Esophagus (tissue), 2 donors: Measurements from ENCODE around the gene SPRYD7. TPM values are rescaled to one million over a fixed set of nuclear protein-coding genes. Genes with fewer than 3 reads are reported as not detected.

ENCODE experiments used
- H3K27ac ChIP-seq, 2 donors: one replicate each; pipeline ENCODE4 v1.5.1; 2013; ENCODE audit warnings: low read depth in 2 of 2, mild to moderate bottlenecking in 2 of 2, inconsistent platforms in 1 of 2, low read length in 1 of 2, moderate library complexity in 1 of 2
- H3K27me3 ChIP-seq, 2 donors: one replicate each; pipeline ENCODE4 v1.6.1; 2013; ENCODE audit warnings: low read length in 2 of 2, control low read depth in 1 of 2, mild to moderate bottlenecking in 1 of 2; ENCODE audit not compliant: insufficient read depth in 2 of 2, control insufficient read depth in 1 of 2
- H3K36me3 ChIP-seq, 2 donors: one replicate each; pipeline ENCODE4 v1.6.1; 2013; ENCODE audit warnings: low read length in 1 of 2; ENCODE audit not compliant: control insufficient read depth in 2 of 2, insufficient read depth in 2 of 2
- H3K4me1 ChIP-seq, 2 donors: one replicate each; pipeline ENCODE4 v1.6.1; 2013; ENCODE audit warnings: low read length in 1 of 2; ENCODE audit not compliant: control insufficient read depth in 2 of 2, insufficient read depth in 2 of 2
- H3K4me3 ChIP-seq, 2 donors: one replicate each; pipeline ENCODE4 v1.5.1; 2013; ENCODE audit warnings: low read length in 2 of 2, mild to moderate bottlenecking in 2 of 2, low read depth in 1 of 2, moderate library complexity in 1 of 2
- H3K9me3 ChIP-seq, 2 donors: one replicate each; pipeline ENCODE4 v1.6.1; 2013; ENCODE audit warnings: mild to moderate bottlenecking in 2 of 2, low read depth in 1 of 2, low read length in 1 of 2, moderate library complexity in 1 of 2; ENCODE audit not compliant: control insufficient read depth in 2 of 2, insufficient read depth in 1 of 2
- WGBS, 2 donors: extraction: QIAGEN DNeasy Blood & Tissue Kit; methylation state at CpG; one replicate each; pipeline ENCODE4 v1.1.7; 2013; 5-methylcytosine and 5-hydroxymethylcytosine counted together
- polyA plus RNA-seq, 2 donors: library from polyadenylated mRNA; stranded (reverse); fragments of 200-250 nt; gene quantifications; one replicate each; pipeline ENCODE4 v1.2.3, GENCODE V29; 2013
- donor health status: healthy with polysubstance abuse.
- donor health status: Bipolar disorder and iron deficiency.

Gene SPRYD7
- polyA plus RNA-seq, 2 donors: 7.0 to 8.2 TPM

DNA sequence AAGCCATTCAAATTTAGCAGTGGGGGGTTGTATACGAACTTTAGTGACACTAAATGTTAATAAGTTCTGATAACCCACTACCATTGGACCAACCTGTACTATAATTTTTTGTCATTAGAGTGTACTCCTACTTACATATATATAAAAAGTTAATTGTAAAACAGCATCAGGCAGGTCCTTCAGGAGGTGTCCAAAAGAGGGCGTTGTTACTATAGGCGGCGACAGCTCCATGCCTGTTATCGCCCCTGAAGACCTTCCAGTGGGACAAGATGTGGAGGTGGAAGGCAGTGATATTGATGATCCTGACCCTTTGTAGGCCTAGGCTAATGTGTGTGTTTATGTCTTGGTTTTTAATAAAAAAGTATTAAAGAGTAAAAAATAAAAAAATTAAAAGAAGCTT, 27.5 kb downstream of the SPRYD7 start:
- H3K9me3 ChIP-seq: no peaks in the 10 kb centered on the region
- H3K27ac ChIP-seq: no peak overlapping the region
- no peak overlapping the region for H3K4me3 ChIP-seq
- no peaks in the 10 kb centered on the region for H3K27me3 ChIP-seq
- no peaks in the 10 kb centered on the region for H3K4me1 ChIP-seq
- no peaks in the 10 kb centered on the region for H3K36me3 ChIP-seq
- 81 to 85% methylated on average over 5 of the region's 5 CpGs for WGBS, 2 donors

DNA sequence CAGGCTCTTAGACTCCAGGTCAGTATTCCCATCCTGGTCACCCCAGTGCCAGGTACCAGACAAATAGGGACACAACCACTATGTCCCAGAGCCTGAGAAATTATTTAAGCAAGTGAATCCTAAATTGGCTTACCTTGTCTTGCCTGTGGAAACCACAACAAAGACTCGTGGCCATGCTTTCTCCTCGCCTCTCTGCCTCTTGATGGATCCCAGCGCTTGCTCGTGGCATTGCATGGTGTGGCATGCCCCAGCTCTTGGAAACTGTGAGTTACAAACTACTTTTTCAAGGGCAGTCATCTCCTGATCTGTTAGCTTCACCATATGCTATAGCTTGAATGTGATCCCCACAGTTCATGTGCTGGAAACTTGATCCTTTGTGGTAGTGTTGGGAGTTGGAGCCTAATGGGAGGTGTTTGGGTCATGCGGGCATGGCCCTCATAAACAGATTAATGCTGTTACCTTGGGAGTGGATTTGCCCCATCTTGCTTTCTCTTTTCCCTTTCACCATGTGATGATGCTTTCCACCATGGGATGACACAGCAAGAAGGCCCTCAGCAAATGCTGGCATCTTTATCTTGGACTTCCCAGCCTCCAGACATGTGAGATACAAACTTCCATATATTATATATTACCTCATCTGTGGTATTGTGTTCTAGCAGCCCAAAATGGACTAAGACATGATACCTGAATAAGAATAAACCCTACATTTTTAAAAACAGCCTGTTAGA, 31.2 kb downstream of the SPRYD7 start:
- Histone ChIP-seq H3K36me3 (no peaks in the 10 kb centered on the region), H3K27me3 (no peaks in the 10 kb centered on the region), H3K9me3 (no peaks in the 10 kb centered on the region), H3K4me3 (no peak overlapping the region), H3K4me1 (no peaks in the 10 kb centered on the region), H3K27ac (no peak overlapping the region)
- 74 to 83% methylated on average over 5 of the region's 5 CpGs for WGBS, 2 donors

- no peaks in the 10 kb centered on the region for H3K36me3 ChIP-seq
- no peaks in the 10 kb centered on the region for H3K4me1 ChIP-seq
- no peaks in the 10 kb centered on the region for H3K27me3 ChIP-seq
- H3K4me3 ChIP-seq: no peak overlapping the region
- H3K27ac ChIP-seq: no peak overlapping the region
- H3K9me3 ChIP-seq: no peaks in the 10 kb centered on the region
- WGBS, 2 donors: 76 to 93% methylated on average over 8 of the region's 8 CpGs
Observed at GRCh38 chr13:49898792-49899191, 37.3 kb downstream of the SPRYD7 start.

DNA sequence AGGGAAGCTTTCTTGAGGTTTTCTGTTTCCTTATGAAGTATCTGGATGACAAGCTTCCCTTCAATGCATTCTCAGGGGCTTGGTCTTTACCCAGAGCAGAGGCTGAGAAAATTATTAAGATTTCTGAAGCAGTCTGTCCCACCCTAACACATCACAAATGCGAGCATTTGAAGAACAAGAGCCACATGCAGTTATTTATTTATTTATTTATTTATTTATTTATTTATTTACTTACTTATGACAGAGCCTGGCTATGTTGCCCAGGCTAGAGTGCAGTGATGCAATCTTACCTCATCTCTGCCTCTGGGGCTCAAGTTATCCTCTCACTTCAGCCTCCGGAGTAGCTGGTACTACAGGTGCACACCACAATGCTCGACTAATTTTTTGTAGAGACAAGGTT, 38.4 kb downstream of the SPRYD7 start:
- WGBS, 2 donors: 77 to 88% methylated on average over 3 of the region's 3 CpGs
- Histone ChIP-seq H3K4me3 (no peak overlapping the region), H3K27me3 (no peaks in the 10 kb centered on the region), H3K9me3 (no peaks in the 10 kb centered on the region), H3K27ac (no peak overlapping the region), H3K36me3 (no peaks in the 10 kb centered on the region), H3K4me1 (no peaks in the 10 kb centered on the region)

- Histone ChIP-seq H3K4me3 (no peak overlapping the region), H3K27ac (no peak overlapping the region), H3K27me3 (no peaks in the 10 kb centered on the region), H3K4me1 (no peaks in the 10 kb centered on the region), H3K9me3 (no peaks in the 10 kb centered on the region), H3K36me3 (no peaks in the 10 kb centered on the region)
- WGBS, 2 donors: 91 to 94% methylated on average over 4 of the region's 4 CpGs
Observed at GRCh38 chr13:49895826-49896225, 40.3 kb downstream of the SPRYD7 start.

GRCh38 chr13:49893591-49893990, 42.5 kb downstream of the SPRYD7 start:
- H3K36me3 ChIP-seq: no peaks in the 10 kb centered on the region
- no peak overlapping the region for H3K27ac ChIP-seq
- WGBS, 2 donors: 88 to 94% methylated on average over 3 of the region's 3 CpGs
- no peak overlapping the region for H3K4me3 ChIP-seq
- no peaks in the 10 kb centered on the region for H3K27me3 ChIP-seq
- H3K4me1 ChIP-seq: no peaks in the 10 kb centered on the region
- H3K9me3 ChIP-seq: no peaks in the 10 kb centered on the region

GRCh38 chr13:49890376-49890775, 45.8 kb downstream of the SPRYD7 start:
- no peaks in the 10 kb centered on the region for H3K36me3 ChIP-seq
- H3K4me1 ChIP-seq: no peaks in the 10 kb centered on the region
- no peak overlapping the region for H3K4me3 ChIP-seq
- 93% methylated on average over 15 of the region's 15 CpGs for WGBS, 2 donors
- H3K9me3 ChIP-seq: no peaks in the 10 kb centered on the region
- no peaks in the 10 kb centered on the region for H3K27me3 ChIP-seq
- H3K27ac ChIP-seq: no peak overlapping the region

GRCh38 chr13:49878682-49879081, 57.5 kb downstream of the SPRYD7 start:
- Histone ChIP-seq H3K27me3 (no peaks in the 10 kb centered on the region), H3K4me3 (no peak overlapping the region), H3K9me3 (peaks cover 3 to 9% of the 10 kb centered on the region in 2 donors), H3K4me1 (no peaks in the 10 kb centered on the region), H3K27ac (no peak overlapping the region), H3K36me3 (no peaks in the 10 kb centered on the region)
- 97 to 100% methylated on average over 3 of the region's 3 CpGs for WGBS, 2 donors

- no peak overlapping the region for H3K27ac ChIP-seq
- no peaks in the 10 kb centered on the region for H3K36me3 ChIP-seq
- H3K4me1 ChIP-seq: no peaks in the 10 kb centered on the region
- 87 to 92% methylated on average over 3 of the region's 3 CpGs for WGBS, 2 donors
- H3K4me3 ChIP-seq: no peak overlapping the region
- no peaks in the 10 kb centered on the region for H3K27me3 ChIP-seq
- H3K9me3 ChIP-seq: peaks cover 3 to 9% of the 10 kb centered on the region in 2 donors
Observed at GRCh38 chr13:49877629-49878218, 58.4 kb downstream of the SPRYD7 start.

DNA sequence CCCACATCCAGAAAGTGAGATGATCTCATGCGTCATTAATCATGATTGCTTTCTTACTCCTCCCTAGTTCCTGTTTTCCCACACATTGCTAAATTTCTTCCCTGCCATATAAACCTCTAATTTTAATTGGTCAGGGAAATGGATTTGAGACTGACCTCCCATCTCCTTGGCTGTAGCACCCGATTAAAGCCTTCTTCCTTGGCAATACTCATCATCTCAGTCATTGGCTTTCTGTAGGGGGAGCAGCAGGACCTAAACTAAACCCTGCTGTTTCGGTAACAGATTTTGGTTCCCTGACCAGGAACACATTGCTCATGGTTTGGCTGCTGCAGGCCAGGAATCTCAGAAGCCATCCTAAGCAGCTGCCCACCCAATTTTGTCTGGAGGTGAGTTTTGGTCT, 61.7 kb downstream of the SPRYD7 start:
- H3K9me3 ChIP-seq: peaks cover 3 to 6% of the 10 kb centered on the region in 2 donors
- H3K4me3 ChIP-seq: no peak overlapping the region
- no peak overlapping the region for H3K27ac ChIP-seq
- H3K27me3 ChIP-seq: no peaks in the 10 kb centered on the region
- no peaks in the 10 kb centered on the region for H3K36me3 ChIP-seq
- 91 to 93% methylated on average over 3 of the region's 3 CpGs for WGBS, 2 donors
- no peaks in the 10 kb centered on the region for H3K4me1 ChIP-seq
